Sigmoid colon (tissue), 3 donors: ENCODE measurements around the gene APOH.

Experiments
- POLR2A ChIP-seq, 2 donors: fragments of 450-650 bp; IDR thresholded peaks; one replicate each; pipeline ENCODE4 v1.6.1; 2016; ENCODE audit warnings: antibody characterized with exemption in 2 of 2, mild to moderate bottlenecking in 2 of 2, moderate library complexity in 2 of 2
- TF ChIP-seq, protein P1 (sequence below), 4 experiments: fragments of 450-650 bp in 3 of 4; fragments of 200-600 bp in 1 of 4; IDR thresholded peaks; one replicate each; pipeline ENCODE4 v1.5.1; 2016 to 2019; ENCODE audit warnings: antibody characterized with exemption in 4 of 4, mild to moderate bottlenecking in 3 of 4, moderate library complexity in 2 of 4

DNA sequence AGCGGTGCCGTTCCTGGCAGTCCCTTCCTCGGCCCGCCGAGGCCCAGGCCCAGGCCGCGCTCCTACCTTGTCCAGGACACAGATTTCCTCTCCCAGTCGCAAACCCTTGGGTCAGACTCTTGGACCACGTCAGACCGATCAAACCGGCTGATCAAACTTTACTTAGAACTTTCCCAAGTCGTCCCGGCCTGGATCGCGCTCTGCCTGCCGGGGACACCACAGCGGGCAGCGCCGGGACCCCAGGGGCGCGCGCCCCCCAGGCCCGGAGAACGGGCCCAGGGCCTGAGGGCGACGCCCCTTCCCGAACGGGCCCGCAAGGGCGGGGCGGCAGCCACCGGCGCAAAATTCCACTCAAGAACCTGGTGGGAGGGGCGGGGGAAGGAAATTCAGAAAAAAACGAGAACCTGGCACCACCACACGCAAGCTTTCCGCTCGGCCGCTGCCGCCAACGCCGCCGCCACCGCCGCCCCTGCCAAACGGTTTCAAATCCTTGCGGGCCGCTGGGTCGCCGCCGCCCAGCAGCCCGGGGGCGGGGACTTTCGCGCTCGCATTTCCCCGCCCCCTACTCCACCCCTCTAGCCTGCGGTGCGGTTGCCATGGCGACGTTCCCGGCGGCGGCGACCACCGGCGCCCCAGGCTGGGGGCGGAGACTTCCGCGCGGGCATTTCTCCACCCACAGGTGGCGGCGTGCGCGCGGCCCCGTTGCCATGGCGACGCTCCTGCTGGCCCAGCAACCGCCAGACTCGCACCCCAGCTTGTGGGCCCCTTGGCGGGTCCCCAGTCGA is 37.4 kb downstream of the APOH start, which contains the start of gene CEP112:
- TF ChIP-seq, protein P1, sequence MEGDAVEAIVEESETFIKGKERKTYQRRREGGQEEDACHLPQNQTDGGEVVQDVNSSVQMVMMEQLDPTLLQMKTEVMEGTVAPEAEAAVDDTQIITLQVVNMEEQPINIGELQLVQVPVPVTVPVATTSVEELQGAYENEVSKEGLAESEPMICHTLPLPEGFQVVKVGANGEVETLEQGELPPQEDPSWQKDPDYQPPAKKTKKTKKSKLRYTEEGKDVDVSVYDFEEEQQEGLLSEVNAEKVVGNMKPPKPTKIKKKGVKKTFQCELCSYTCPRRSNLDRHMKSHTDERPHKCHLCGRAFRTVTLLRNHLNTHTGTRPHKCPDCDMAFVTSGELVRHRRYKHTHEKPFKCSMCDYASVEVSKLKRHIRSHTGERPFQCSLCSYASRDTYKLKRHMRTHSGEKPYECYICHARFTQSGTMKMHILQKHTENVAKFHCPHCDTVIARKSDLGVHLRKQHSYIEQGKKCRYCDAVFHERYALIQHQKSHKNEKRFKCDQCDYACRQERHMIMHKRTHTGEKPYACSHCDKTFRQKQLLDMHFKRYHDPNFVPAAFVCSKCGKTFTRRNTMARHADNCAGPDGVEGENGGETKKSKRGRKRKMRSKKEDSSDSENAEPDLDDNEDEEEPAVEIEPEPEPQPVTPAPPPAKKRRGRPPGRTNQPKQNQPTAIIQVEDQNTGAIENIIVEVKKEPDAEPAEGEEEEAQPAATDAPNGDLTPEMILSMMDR (IDR thresholded peaks at IDR 0.05) = no peak
- no peak for TF ChIP-seq POLR2A (IDR thresholded peaks at IDR 0.05)
